Type B pancreatic cell (in vitro differentiated cells): ENCODE measurements around the gene C1QTNF7. TPM values are rescaled to one million over a fixed set of nuclear protein-coding genes. Genes with fewer than 3 reads are reported as not detected.

Experiments
- DNase-seq: peaks from one replicate; pipeline ENCODE4 v3.0.0; 2021; ENCODE audit warnings: mixed read lengths; ENCODE audit not compliant: unreplicated experiment; ENCODE audit errors: extremely low spot score
- H3K27ac Mint-ChIP-seq: 2 replicates; pipeline ENCODE4 v1.8.0; 2021; ENCODE audit warnings: mild to moderate bottlenecking, mixed read lengths
- H3K27me3 Mint-ChIP-seq: 2 replicates; pipeline ENCODE4 v1.8.0; 2021; ENCODE audit warnings: mixed read lengths
- H3K36me3 Mint-ChIP-seq: 2 replicates; pipeline ENCODE4 v1.8.0; 2021; ENCODE audit warnings: mixed read lengths
- H3K4me1 Mint-ChIP-seq: one replicate; pipeline ENCODE4 v1.8.0; 2021; ENCODE audit warnings: mixed read lengths; ENCODE audit not compliant: unreplicated experiment
- H3K4me3 Mint-ChIP-seq: 2 replicates; pipeline ENCODE4 v1.8.0; 2021; ENCODE audit warnings: mild to moderate bottlenecking, mixed read lengths
- H3K9me3 Mint-ChIP-seq: 2 replicates; pipeline ENCODE4 v1.8.0; 2021; ENCODE audit warnings: mixed read lengths
- total RNA-seq: library from RNA; stranded (reverse); gene quantifications from 2 replicates; pipeline ENCODE4 v1.2.1, GENCODE V29; 2021; ENCODE audit warnings: low replicate concordance
- TF ChIP-seq, protein P1 (sequence below): fragments of 200-600 bp; sonication (generic); conservative IDR thresholded peaks from 2 replicates; pipeline ENCODE4 v1.5.0; 2021; ENCODE audit warnings: antibody characterized with exemption, mild to moderate bottlenecking

C1QTNF7 gene
- total RNA-seq, 1 donor from 2014 or later: 1.8 TPM

DNA sequence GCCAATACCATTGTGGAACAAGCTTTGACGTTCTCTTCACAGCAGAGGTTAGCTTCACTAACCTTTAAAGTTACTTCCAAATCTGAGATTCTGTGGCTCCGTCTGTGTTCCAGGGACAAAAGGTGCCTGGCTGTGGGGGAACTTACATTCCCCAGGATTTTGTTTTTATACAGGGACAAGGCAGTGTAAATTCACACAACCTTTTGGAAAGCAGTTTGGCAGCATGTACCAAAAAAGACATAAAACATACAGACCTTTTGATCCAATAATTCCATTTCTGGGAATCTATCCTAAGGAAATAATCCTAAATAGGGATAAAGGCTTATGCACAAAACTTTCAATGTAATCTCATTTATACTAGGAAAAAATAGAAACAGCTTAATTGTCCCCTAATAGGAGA, 8.9 kb upstream of the C1QTNF7 start:
- Mint-ChIP-seq H3K4me1 (no peaks in the 10 kb centered on the region), H3K27ac (no peak overlapping the region), H3K27me3 (no peaks in the 10 kb centered on the region), H3K9me3 (peaks cover 6% of the 10 kb centered on the region), H3K36me3 (no peaks in the 10 kb centered on the region), H3K4me3 (no peak overlapping the region)
- no peak for DNase-seq
- TF ChIP-seq, protein P1, sequence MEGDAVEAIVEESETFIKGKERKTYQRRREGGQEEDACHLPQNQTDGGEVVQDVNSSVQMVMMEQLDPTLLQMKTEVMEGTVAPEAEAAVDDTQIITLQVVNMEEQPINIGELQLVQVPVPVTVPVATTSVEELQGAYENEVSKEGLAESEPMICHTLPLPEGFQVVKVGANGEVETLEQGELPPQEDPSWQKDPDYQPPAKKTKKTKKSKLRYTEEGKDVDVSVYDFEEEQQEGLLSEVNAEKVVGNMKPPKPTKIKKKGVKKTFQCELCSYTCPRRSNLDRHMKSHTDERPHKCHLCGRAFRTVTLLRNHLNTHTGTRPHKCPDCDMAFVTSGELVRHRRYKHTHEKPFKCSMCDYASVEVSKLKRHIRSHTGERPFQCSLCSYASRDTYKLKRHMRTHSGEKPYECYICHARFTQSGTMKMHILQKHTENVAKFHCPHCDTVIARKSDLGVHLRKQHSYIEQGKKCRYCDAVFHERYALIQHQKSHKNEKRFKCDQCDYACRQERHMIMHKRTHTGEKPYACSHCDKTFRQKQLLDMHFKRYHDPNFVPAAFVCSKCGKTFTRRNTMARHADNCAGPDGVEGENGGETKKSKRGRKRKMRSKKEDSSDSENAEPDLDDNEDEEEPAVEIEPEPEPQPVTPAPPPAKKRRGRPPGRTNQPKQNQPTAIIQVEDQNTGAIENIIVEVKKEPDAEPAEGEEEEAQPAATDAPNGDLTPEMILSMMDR: no peak

DNA sequence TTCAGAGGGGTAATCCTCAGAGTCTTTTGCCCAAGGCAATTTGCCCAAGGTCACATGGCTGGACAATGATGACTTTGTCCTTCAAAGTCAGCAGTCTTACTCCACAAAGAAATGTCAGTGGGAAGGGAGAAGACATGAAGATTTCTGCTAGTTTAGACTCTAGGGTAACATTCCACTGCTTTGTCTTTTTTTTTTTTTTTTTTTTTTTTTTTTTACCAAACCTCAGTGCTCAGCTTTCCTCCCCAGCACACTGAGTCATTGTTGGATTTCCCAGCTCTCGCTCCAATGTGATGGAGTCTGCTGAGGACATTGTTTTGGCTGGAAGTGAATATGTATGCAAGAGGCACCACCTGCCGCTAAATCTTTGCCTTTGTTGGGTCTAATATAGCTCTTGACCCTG, 7.2 kb upstream of the C1QTNF7 start:
- TF ChIP-seq, protein P1: no peak
- no peak for DNase-seq
- H3K36me3 Mint-ChIP-seq: no peaks in the 10 kb centered on the region
- no peak overlapping the region for H3K27ac Mint-ChIP-seq
- peaks cover 6% of the 10 kb centered on the region for H3K9me3 Mint-ChIP-seq
- no peak overlapping the region for H3K4me3 Mint-ChIP-seq
- H3K4me1 Mint-ChIP-seq: no peaks in the 10 kb centered on the region
- no peaks in the 10 kb centered on the region for H3K27me3 Mint-ChIP-seq

DNA sequence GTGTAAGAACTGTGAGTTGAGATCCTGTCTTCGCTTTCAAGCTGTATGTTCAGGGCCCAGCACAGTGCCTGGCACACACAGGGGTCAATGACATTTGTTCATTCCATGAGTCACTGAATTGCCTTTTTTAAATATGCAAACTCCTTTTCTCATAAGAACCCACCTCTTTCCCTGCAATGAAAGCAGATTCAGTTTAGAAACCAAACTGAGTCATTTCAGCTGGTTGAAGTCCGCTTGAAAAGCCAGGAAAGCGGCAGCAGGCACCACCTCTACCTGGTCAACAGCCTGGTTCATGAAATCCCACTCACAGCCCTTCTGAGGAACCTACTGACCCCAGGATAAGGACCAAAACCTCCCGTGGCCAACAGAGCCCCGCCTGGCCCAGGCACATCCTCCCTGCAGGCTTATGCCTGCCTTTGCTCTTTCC, 4.5 kb upstream of the C1QTNF7 start:
- Mint-ChIP-seq H3K4me3 (no peak overlapping the region), H3K27ac (no peak overlapping the region), H3K9me3 (peaks cover 4% of the 10 kb centered on the region), H3K27me3 (no peaks in the 10 kb centered on the region), H3K36me3 (no peaks in the 10 kb centered on the region), H3K4me1 (no peaks in the 10 kb centered on the region)
- DNase-seq: no peak
- TF ChIP-seq, protein P1: no peak

DNA sequence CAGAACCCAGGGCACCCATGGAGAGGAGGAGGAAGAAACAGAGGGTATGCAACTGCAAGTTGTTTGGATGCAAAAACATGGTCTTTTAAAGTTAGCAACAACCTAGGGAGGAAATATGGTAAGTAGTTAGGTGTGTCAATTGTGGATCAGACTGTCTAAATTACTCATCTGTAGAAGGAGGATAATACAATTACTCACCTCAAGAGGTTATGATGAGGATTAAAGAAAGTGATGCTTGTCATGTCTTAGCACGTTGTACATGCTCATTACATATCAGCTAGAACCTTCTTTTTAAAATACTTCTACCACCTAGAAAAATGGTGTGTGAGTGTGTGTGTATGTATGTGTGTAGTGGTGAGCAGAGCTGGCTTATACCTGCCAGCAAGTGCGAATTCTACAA, 2.3 kb upstream of the C1QTNF7 start:
- Mint-ChIP-seq H3K4me3 (no peak overlapping the region), H3K9me3 (peaks cover 4% of the 10 kb centered on the region), H3K27ac (no peak overlapping the region), H3K36me3 (no peaks in the 10 kb centered on the region), H3K4me1 (no peaks in the 10 kb centered on the region), H3K27me3 (no peaks in the 10 kb centered on the region)
- TF ChIP-seq, protein P1: no peak
- DNase-seq: no peak

DNA sequence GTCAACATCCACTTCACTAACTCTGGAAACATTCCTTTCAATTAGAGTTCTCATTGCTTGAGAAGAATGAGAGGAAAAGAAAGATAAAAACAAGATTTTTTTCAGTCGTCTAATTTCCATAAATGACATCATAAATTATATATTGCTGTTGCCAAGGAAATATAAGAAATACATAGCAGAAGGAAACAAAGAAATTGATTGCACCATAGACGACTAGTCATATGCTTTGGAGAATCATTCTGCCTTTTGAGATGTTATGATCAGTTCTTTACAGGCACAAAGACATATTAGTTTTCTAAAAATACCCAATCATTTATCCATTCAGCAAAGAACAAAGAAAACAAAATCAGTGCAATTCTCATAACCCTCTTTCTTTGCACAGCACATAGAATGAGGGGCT, 672 bp upstream of the C1QTNF7 start:
- Mint-ChIP-seq H3K27me3 (no peaks in the 10 kb centered on the region), H3K36me3 (no peaks in the 10 kb centered on the region), H3K4me1 (no peaks in the 10 kb centered on the region), H3K27ac (no peak overlapping the region), H3K9me3 (peaks cover 4% of the 10 kb centered on the region), H3K4me3 (no peak overlapping the region)
- TF ChIP-seq, protein P1: no peak
- DNase-seq: no peak

DNA sequence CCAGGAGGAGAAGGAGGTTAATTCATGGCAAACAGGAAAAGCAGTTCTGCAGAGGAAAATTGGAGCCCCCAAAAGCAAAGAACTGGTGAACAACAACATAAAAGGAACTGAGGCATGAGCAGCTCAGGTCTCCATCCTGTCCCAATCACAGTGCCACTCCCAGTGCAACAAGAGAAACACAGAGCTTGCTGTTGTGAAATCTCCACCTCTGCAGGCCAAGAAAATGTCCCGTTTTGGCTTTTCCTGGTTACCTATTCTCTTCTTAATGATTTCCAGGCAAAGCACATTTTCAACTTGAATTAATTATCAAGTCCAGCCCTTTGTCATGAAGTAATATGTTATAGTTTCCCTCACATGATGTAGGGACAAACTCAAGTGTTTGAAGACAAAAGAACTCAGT, 778 bp downstream of the C1QTNF7 start:
- H3K27ac Mint-ChIP-seq: no peak overlapping the region
- TF ChIP-seq, protein P1: no peak
- no peak for DNase-seq
- peaks cover 4% of the 10 kb centered on the region for H3K9me3 Mint-ChIP-seq
- no peaks in the 10 kb centered on the region for H3K36me3 Mint-ChIP-seq
- no peaks in the 10 kb centered on the region for H3K4me1 Mint-ChIP-seq
- no peak overlapping the region for H3K4me3 Mint-ChIP-seq
- H3K27me3 Mint-ChIP-seq: no peaks in the 10 kb centered on the region
